IMR-90 (cell line): Measurements from ENCODE around the gene SLC66A3. TPM values are rescaled to one million over a fixed set of nuclear protein-coding genes. Genes with fewer than 3 reads are reported as not detected.
A peak's percentile ranks its signal among the peaks of the same experiment; 100 is the strongest.

Source experiments
- ATAC-seq: fragments of 200-7000 bp; cut with Tn5 transposase; 2 replicates; pipeline ENCODE4 v1.9.1; 2020; ENCODE audit warnings: low read depth, mild to moderate bottlenecking, moderate library complexity
- BruUV-seq: library from RNA; stranded (reverse); fragments of 400-500 nt; replicated peaks from 2 replicates; lab custom pipeline; 2021; lab: Mats Ljungman, UMichigan
- CTCF ChIA-PET: fragments of 300-600 bp; formaldehyde crosslinking; extraction: SDS; loops from one replicate; lab custom pipeline; 2021; ENCODE audit warnings: antibody characterized with exemption; lab: Yijun Ruan, JAX
- POLR2A ChIA-PET: fragments of 300-600 bp; sonication (Branson Sonifier 250); formaldehyde crosslinking; loops from one replicate; lab custom pipeline; 2022; ENCODE audit warnings: antibody characterized with exemption; ENCODE audit not compliant: unreplicated experiment; lab: Charles Lee
- DNase-seq: peaks from one replicate; pipeline ENCODE4 v3.0.0; 2013
- H2AFZ ChIP-seq: replicated peaks from 2 replicates; pipeline ENCODE3; 2013; ENCODE audit warnings: low read length, mild to moderate bottlenecking; ENCODE audit not compliant: poor library complexity
- H2AK5ac ChIP-seq: 2 replicates; pipeline ENCODE4 v1.6.1; 2013; ENCODE audit warnings: low read depth, low read length, inconsistent platforms
- H2AK9ac ChIP-seq: replicated peaks from 2 replicates; pipeline ENCODE3; 2013; ENCODE audit warnings: mild to moderate bottlenecking, low read depth, low read length, moderate library complexity; ENCODE audit not compliant: poor library complexity
- H2BK120ac ChIP-seq: 2 replicates; pipeline ENCODE4 v1.6.1; 2013; ENCODE audit warnings: low read depth, low read length, inconsistent platforms
- H2BK15ac ChIP-seq: 3 replicates; pipeline ENCODE4 v1.6.1; 2013; ENCODE audit warnings: low read depth, low read length, inconsistent platforms
- H2BK20ac ChIP-seq: 2 replicates; pipeline ENCODE4 v1.6.1; 2013; ENCODE audit warnings: low read depth, mild to moderate bottlenecking, inconsistent platforms, low read length, moderate library complexity
- H2BK5ac ChIP-seq: 2 replicates; pipeline ENCODE4 v1.6.1; 2013; ENCODE audit warnings: mild to moderate bottlenecking, low read depth, low read length, inconsistent platforms; ENCODE audit not compliant: poor library complexity, severe bottlenecking
- H3K14ac ChIP-seq: replicated peaks from 2 replicates; pipeline ENCODE4 v1.6.1; 2013; ENCODE audit warnings: low read depth, low read length, inconsistent platforms
- H3K18ac ChIP-seq: 2 replicates; pipeline ENCODE4 v1.6.1; 2013; ENCODE audit warnings: low read depth, low read length, control low read depth
- H3K23ac ChIP-seq: 2 replicates; pipeline ENCODE4 v1.6.1; 2013; ENCODE audit warnings: low read depth, low read length, inconsistent platforms
- H3K27ac ChIP-seq: 2 replicates; pipeline ENCODE4 v1.5.1; 2013; ENCODE audit warnings: mild to moderate bottlenecking, control low read depth, low read length; ENCODE audit not compliant: insufficient read depth
- H3K27me3 ChIP-seq: 2 replicates; pipeline ENCODE4 v1.6.1; 2013; ENCODE audit warnings: low read length; ENCODE audit not compliant: control insufficient read depth, insufficient read depth
- H3K36me3 ChIP-seq: 2 replicates; pipeline ENCODE4 v1.6.1; 2013; ENCODE audit warnings: low read length, mixed read lengths; ENCODE audit not compliant: control insufficient read depth, insufficient read depth
- H3K4ac ChIP-seq: 2 replicates; pipeline ENCODE4 v1.6.1; 2013; ENCODE audit warnings: low read depth, low read length, inconsistent platforms
- H3K4me1 ChIP-seq: 2 replicates; pipeline ENCODE4 v1.6.1; 2013; ENCODE audit warnings: low read length, mixed read lengths; ENCODE audit not compliant: control insufficient read depth, insufficient read depth
- H3K4me2 ChIP-seq: 2 replicates; pipeline ENCODE4 v1.6.1; 2013; ENCODE audit warnings: low read depth, mild to moderate bottlenecking, control low read depth, low read length, moderate library complexity
- H3K4me3 ChIP-seq: 2 replicates; pipeline ENCODE4 v1.5.1; 2013; ENCODE audit warnings: low read depth, mild to moderate bottlenecking, control low read depth, low read length, moderate library complexity; ENCODE audit not compliant: insufficient read depth
- H3K56ac ChIP-seq: 2 replicates; pipeline ENCODE4 v1.6.1; 2013; ENCODE audit warnings: low read length, inconsistent platforms; ENCODE audit not compliant: insufficient read depth; ENCODE audit errors: extremely low read depth
- H3K79me1 ChIP-seq, 2 experiments: 2 replicates each; pipeline ENCODE4 v1.6.1; 2013; ENCODE audit warnings: low read length in 2 of 2, inconsistent platforms in 1 of 2, low read depth in 1 of 2
- H3K9ac ChIP-seq: 2 replicates; pipeline ENCODE4 v1.6.1; 2013; ENCODE audit warnings: low read depth, low read length, control low read depth
- H3K9me1 ChIP-seq: 2 replicates; pipeline ENCODE4 v1.6.1; 2013; ENCODE audit warnings: low read length, inconsistent platforms; ENCODE audit not compliant: insufficient read depth
- H3K9me3 ChIP-seq: 2 replicates; pipeline ENCODE4 v1.6.1; 2013; ENCODE audit warnings: low read length; ENCODE audit not compliant: control insufficient read depth, insufficient read depth
- H4K20me1 ChIP-seq: 2 replicates; pipeline ENCODE4 v1.6.1; 2013; ENCODE audit warnings: low read length, inconsistent platforms; ENCODE audit not compliant: insufficient read depth
- H4K5ac ChIP-seq: 2 replicates; pipeline ENCODE4 v1.6.1; 2013; ENCODE audit warnings: mild to moderate bottlenecking, low read depth, low read length, control low read depth
- H4K8ac ChIP-seq, 2 experiments: 2 replicates each; pipeline ENCODE4 v1.6.1; 2013; ENCODE audit warnings: low read depth in 2 of 2, low read length in 2 of 2, control low read depth in 1 of 2, inconsistent platforms in 1 of 2
- H4K91ac ChIP-seq: 2 replicates; pipeline ENCODE4 v1.6.1; 2013; ENCODE audit warnings: low read depth, low read length, inconsistent platforms; ENCODE audit not compliant: insufficient read depth
- BHLHE40 ChIP-seq: fragments of 150-350 bp; IDR thresholded peaks from 2 replicates; pipeline ENCODE4 v1.6.1; 2016; ENCODE audit warnings: mild to moderate bottlenecking, low read depth, low read length
- CEBPB ChIP-seq: IDR thresholded peaks from 2 replicates; pipeline ENCODE4 v1.6.1; 2012; ENCODE audit warnings: low read depth, low read length, improper control_type of control experiment
- CHD1 ChIP-seq: IDR thresholded peaks from 2 replicates; pipeline ENCODE4 v1.6.1; 2012; ENCODE audit warnings: low read depth, low read length, improper control_type of control experiment
- CTCF ChIP-seq: conservative IDR thresholded peaks from 2 replicates; pipeline ENCODE4 v1.5.1; 2012; ENCODE audit warnings: mild to moderate bottlenecking, low read depth, low read length, improper control_type of control experiment
- FOS ChIP-seq: fragments of 150-350 bp; IDR thresholded peaks from 2 replicates; pipeline ENCODE4 v1.6.1; 2016; ENCODE audit warnings: low read depth, low read length
- MAFK ChIP-seq: IDR thresholded peaks from 2 replicates; pipeline ENCODE4 v1.6.1; 2012; ENCODE audit warnings: low read depth, low read length, improper control_type of control experiment
- MAZ ChIP-seq: IDR thresholded peaks from 2 replicates; pipeline ENCODE4 v1.6.1; 2012; ENCODE audit warnings: low read depth, mild to moderate bottlenecking, low read length, improper control_type of control experiment, moderate library complexity, borderline replicate concordance
- MXI1 ChIP-seq: IDR thresholded peaks from 2 replicates; pipeline ENCODE4 v1.6.1; 2012; ENCODE audit warnings: low read depth, mild to moderate bottlenecking, low read length, moderate library complexity, borderline replicate concordance
- RAD21 ChIP-seq: IDR thresholded peaks from 2 replicates; pipeline ENCODE4 v1.6.1; 2012; ENCODE audit warnings: low read length, improper control_type of control experiment
- RCOR1 ChIP-seq: IDR thresholded peaks from 2 replicates; pipeline ENCODE4 v1.6.1; 2012; ENCODE audit warnings: mild to moderate bottlenecking, low read length, improper control_type of control experiment; ENCODE audit not compliant: insufficient replicate concordance
- RFX5 ChIP-seq: IDR thresholded peaks from 2 replicates; pipeline ENCODE4 v1.8.0; 2012; ENCODE audit warnings: low read depth, mild to moderate bottlenecking, low read length, moderate library complexity
- SMC3 ChIP-seq: fragments of 150-350 bp; IDR thresholded peaks from 2 replicates; pipeline ENCODE4 v1.6.1; 2016; ENCODE audit warnings: low read depth, mild to moderate bottlenecking, antibody characterized with exemption, low read length, moderate library complexity
- WGBS, 2 experiments: methylation state at CpG; one replicate each; pipeline versions ENCODE4 v1.1.5 to v1.1.7; 2013; ENCODE audit warnings: missing lambda C conversion rate in 2 of 2; ENCODE audit not compliant: insufficient read length in 1 of 2; ENCODE audit errors: extremely low coverage in 2 of 2; 5-methylcytosine and 5-hydroxymethylcytosine counted together
- dilution Hi-C: fragments of 300-500 bp; cut with HindIII; formaldehyde crosslinking; loops from one replicate; pipeline ENCODE4 v1.14.3; 2018; ENCODE audit warnings: low sequenced_read_pairs; ENCODE audit not compliant: unreplicated experiment
- in situ Hi-C: fragments of 300-500 bp; cut with MboI; formaldehyde crosslinking; loops from 3 replicates; pipeline ENCODE4 v1.14.3; 2019; ENCODE audit warnings: low sequenced_read_pairs, inconsistent platforms, mixed read lengths
- intact Hi-C: fragments of 100-400 bp; cut with micrococcal nuclease; formaldehyde crosslinking; loops from 2 replicates; pipeline ENCODE4 v1.10.0; 2022
- polyA plus RNA-seq, 3 experiments: library from polyadenylated mRNA; depleted of rRNA; stranded (reverse); fragments of >200 nt; gene quantifications; 2 replicates each; pipeline ENCODE4 v1.2.3, GENCODE V29; 2012; ENCODE audit warnings: low replicate concordance in 1 of 3
- total RNA-seq: library from RNA; depleted of rRNA; stranded (reverse); fragments of >200 nt; gene quantifications from 2 replicates; pipeline ENCODE4 v1.2.3, GENCODE V29; 2012

The SLC66A3 gene
- total and polyA plus RNA-seq, 2 of the 4 experiments (the other 2 are of a cell fraction), result 18.1 to 25.2 TPM

GRCh38 chr2:11177871-11178690 lies 22.8 kb downstream of the SLC66A3 start:
- TSS peak; percentile 88 for BruUV-seq
- Histone ChIP-seq H3K4me2 (no peak overlapping the region), H3K9me1 (peaks cover 3% of the 10 kb centered on the region; the same call in 1 of the 2 replicates), H2AK5ac (no peak overlapping the region), H3K4ac (no peak overlapping the region), H2BK120ac (no peak overlapping the region), H3K14ac (no peak overlapping the region), H3K27ac (no peak overlapping the region), H3K9me3 (no peaks in the 10 kb centered on the region), H3K4me1 (peaks cover 8% of the 10 kb centered on the region), H3K36me3 (peaks cover 5% of the 10 kb centered on the region), H3K56ac (no peak overlapping the region), H4K8ac (no peak overlapping the region), H3K9ac (no peak overlapping the region), H2BK15ac (no peak overlapping the region), H2AK9ac (no peak overlapping the region), H2BK20ac (no peak overlapping the region), H4K20me1 (peaks cover 3% of the 10 kb centered on the region; the same call in 1 of the 2 replicates), H2BK5ac (no peak overlapping the region), H4K91ac (no peak overlapping the region), H3K23ac (no peak overlapping the region), H3K27me3 (no peaks in the 10 kb centered on the region), H3K18ac (no peak overlapping the region), H3K4me3 (no peak overlapping the region), H4K5ac (no peak overlapping the region), H3K79me1 (peaks cover 0 to 7% of the 10 kb centered on the region in 2 experiments; a peak in 2 of 4 replicates), H2AFZ (no peak overlapping the region)
- POLR2A ChIA-PET, result no interaction called here
- in situ Hi-C loops, result no loop called here
- no peak for ATAC-seq
- DNase-seq, result peak; percentile 52
- TF ChIP-seq FOS (no peak), SMC3 (no peak), RFX5 (no peak), BHLHE40 (no peak), CEBPB (no peak), MXI1 (no peak), CTCF (no peak), MAZ (no peak), MAFK (no peak), RAD21 (no peak), RCOR1 (no peak), CHD1 (no peak)
- WGBS, 2 experiments, result no CpG with 5 or more reads among the region's 5 CpGs
- intact Hi-C loops, result no loop called here
- dilution Hi-C loops, result no loop called here
- CTCF ChIA-PET, result no interaction called here
